ENCODE results near the gene HSPBP1. TPM values are rescaled to one million over a fixed set of nuclear protein-coding genes. Genes with fewer than 3 reads are reported as not detected.

Gene HSPBP1
- total RNA-seq, 1 donor from 2014 or later, result 28.8 TPM

DNA sequence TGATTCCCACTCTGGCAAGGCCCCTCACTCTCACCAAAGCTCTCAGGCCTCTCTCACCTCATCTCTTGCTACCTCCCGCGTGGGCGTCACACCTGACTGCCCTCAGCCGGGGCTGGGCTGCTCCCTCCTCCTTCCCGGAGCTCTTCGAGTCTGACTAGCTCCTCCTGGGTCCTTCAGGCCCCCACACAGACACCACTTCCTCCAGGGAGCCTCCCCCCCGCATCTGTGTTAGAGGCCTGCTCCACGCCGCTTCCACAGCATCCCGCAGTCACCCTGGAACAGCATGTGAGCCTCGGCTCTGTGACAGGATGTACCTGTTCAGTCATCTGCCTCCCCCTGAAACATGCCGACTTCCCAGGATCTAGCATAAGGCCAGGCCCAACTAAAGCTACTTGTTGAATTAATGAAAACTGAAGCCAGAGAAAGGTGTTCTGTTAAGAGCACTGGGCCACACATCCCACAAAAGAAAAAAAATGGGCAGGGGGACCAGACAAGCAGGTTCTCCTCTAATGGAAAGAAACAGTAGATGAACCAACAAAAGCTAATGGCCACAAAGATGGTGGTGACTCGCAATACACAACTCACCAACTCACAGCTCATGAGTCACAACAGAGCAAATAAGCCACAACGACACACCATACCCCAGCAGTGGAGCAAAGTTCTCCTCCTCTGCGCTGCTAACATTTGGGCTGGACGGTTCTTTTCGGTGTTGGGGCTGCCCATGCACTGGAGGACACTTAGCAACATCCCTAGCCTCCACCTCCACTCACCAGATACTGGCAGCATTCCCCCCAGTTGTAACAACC is 24.1 kb downstream of the HSPBP1 start:
- DNase-seq (ENCODE audit: low spot score), result no peak

DNA sequence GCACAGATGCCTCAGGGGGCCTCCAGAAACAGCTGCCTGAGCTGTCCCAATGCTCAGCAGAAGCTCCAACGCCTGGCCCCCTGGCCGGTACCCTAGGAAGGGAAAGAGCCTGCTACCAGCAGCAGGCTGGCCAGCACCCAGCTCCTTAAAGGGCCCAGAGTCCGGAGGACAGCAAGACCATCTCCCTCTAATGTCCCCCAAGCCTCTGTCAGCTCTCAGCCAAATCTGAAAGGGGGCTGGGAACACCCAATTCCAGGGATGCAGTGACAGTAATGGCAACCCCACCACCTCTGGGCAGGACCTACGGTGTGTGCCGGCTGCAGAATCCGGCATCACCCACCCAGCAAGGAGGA is 25.3 kb downstream of the HSPBP1 start:
- no peak for DNase-seq (ENCODE audit: low spot score)

DNA sequence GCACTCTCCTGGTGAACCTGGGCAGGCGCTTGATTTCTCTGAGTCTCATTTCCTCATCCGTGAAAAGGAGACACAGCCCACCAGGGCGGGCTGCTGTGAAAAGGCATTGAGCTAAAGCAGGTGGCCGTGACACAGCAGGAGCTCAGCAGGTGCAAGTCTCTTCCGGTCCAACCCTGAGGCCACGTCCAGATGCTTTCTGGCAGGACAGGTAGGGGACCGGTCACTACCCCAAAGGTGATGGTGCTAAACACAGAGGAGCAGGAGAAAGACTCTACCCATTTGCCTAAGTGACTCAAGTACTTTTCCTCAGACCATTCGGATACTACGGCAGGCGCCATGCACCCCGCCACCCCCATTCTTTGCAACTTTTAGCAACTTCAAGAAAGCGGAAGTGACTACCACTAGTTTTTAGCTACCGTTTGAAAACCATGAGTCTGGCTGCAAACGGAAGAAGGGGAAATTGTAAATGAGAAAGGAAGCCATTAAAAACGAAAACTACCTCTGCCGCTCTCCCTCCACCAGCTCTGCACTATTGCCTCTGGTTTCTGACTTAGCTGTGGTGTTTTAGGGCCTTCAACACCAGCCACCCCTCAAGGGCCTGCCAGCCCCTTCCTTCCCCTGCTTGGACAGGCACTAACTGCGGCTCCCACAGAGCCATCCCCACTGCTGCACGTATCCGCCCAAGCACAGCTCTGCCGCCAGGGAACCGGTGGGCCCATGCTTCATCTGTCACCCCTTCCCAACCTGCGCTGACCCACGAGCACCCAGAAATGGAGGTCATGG is 25.9 kb downstream of the HSPBP1 start:
- no peak for DNase-seq (ENCODE audit: low spot score)

DNA sequence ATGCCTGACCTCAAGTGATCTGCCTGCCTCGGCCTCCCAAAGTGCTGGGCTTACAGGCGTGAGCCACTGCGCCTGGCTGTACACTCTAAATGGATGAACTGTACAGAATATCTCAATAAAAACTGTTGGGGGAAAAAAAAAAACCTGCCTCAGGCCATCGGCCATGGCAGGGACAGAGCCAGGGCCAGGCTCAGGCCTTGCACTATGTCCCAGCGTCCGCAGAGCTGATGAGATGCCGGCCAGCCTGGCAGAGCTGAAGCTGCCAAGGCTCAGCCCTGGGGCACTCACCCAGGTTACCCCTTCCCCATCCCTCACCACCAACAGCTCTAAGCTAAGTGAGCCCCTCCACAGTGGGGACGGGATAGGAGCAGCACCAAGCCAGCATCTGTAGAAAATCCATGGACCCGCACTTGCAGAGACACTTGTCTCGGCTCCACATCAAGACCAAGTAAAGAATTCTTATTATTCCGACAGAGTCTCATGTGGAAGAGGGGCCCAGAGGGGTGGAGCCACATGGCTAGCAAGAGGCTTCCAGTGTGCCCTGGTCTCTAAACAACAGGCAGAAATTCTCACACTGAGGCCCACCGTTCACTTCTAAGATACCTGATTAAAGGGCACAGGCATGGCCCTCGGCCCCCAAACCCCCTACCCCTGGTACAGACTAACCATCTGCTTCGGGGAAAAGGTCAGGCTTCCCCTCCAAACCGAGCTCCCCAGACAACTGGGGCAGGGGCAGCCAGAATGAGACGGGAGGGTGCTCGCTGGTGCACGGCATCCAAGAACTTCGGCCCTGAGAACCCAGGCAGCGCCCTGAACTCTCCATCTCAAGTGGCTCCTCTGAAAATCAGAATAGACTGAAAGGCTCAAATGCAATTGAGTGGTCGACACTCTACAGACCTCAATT is 26.9 kb downstream of the HSPBP1 start:
- DNase-seq (ENCODE audit: low spot score), result no peak

DNA sequence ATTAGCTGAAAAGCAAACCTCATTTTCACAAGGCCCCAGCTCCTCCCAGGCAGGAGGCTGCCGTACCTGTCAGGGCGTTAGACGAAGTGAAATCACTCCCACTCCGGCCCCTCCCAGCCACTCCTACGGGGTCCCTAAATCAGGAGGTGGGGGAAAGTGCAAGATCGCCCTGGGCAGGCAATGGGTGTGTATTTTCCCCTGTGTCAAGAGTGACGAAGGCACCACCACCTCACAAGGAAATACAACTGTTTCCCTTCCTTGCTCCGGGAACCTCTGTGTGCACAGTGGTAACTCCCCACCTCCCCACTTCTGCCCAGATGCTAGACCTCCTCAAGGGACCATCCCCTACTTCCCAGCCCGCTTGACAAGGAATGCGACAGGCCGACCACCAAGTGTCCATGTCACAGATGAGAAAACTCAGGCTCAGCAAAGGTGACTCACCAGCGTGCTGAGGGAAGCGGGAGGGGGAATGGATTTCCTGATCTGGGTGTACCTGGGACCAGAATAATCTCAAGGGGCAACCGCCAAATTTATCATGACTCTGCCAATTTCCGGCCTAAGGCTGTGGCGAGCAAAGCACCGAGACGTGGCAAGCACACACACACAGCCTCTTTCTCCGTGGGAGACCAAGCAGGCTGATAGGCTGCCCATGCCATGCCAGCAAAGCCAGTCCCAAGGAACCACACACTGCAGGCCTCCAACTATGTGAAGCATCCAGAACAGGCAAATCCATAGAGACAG is 28.4 kb downstream of the HSPBP1 start:
- DNase-seq (ENCODE audit: low spot score), result no peak

DNA sequence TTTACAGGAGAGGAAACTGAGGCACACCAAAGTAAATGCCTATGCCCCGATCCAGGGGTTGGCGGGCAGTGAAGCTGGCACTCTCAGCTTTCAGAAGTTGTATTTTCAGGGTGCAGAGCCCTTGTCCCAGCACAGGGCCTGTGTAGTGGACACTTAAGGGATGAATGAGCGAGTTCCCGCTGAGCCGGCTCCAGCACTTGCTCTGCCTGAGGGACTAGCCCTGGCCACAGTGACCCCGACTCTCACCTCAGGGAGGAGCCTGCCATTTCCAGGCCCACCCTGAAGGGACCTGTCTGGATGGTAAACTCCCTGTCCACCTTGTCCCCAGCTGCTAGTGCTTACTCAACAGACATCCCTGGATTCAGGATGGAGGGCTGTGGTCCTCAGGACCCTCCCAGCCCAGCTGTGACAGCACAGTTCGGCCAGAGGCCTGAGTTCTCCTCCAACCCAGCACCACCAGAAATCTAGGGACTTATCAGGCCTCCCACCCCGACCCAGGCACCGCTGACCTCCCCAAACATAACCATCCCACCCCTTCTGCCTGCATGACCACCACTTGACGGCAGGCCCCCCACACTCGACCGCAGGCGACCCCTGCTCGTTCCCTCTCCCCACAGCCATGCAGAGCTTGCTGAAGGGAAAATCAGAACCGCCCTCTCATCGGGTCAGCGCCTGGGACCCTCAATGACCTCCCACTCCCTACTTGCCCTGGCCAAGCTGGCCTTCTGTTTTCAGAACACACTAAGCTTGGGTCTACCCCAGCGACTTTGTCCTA is 29.5 kb downstream of the HSPBP1 start:
- no peak for DNase-seq (ENCODE audit: low spot score)

DNA sequence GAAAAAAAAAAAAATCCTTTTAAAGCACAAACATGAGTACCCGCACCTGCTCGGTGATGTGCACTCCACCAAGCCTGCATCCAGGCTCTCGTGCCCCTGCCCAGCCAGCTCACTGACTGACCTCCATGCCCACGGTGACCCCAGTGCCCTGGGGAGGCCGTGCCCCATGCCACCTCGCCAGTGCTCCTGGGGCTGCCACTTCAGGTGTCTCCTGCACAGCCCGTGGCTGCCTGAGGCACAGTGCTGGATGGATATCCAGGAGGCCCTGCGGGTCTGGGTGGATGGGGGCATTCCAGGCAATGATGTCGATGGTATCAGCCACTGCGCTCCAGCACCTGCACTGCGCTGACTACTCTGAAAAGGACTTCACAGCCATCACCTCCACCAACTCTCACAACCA is 30.1 kb downstream of the HSPBP1 start:
- no peak for DNase-seq (ENCODE audit: low spot score)

DNA sequence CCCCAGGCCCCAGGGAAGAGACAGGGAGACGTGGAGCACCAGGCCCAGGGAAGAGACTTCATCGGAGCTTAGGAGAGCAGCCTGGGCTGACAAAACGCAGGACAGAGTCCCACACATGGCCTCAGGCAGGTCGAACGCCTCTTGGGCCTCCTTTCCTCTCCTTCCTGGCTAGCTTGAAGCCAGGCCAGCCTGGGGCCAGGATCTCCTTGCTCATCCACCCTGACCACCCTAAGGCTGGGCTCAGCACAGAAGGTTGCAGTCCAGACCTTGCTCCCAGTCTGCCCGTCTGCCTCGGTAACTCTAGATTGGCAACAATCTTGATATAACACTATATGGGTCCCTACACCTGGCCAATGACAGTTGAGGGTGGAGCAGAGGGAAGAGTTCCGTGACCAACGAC is 31.2 kb downstream of the HSPBP1 start:
- DNase-seq (ENCODE audit: low spot score), result no peak

DNA sequence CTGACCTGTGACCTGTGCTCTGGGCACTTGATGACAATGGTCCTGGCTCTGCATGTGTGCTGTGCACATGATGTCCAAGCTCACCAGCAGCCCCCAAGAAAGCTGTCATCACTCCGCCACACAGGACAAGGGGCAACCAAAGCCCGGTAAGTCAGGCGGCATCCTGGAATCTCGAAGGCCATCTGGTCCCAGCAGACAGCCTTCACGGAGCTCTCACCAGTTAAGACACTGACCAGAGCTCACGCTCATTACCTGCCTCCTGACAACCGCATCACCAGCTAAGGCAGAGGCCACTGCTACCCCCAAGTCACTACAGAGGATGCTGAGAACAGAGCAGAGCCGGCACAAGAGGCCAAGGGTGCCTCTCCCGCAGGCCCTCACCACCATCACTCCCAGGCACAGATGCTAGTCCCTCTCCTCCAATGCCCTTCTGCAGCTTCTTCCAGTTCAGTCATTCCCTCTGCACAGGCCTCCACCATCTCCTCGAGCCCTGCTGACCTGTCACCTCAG is 31.7 kb downstream of the HSPBP1 start:
- no peak for DNase-seq (ENCODE audit: low spot score)

DNA sequence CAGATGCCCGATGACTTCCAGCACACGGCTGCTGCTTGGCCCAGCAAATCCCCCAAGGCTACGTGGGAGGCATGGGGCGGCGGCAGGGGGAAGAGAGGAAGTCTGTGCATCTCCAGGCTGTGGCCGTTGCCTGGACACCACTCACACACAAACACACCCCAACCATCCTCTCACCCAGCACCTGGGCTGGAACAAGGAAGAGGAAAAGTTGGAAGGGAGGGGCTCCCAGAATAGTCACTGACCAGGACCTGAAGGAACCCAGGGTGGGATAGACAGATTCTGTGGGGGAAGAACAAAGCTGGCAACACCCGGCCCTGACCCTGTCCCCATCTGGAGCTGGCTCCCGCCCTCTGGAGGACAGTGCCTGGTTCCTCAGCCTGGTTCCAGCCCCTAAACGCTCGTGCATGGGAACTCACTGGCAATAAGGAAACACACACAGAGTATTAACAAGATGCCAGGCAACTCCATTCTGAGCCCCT is 32.2 kb downstream of the HSPBP1 start:
- no peak for DNase-seq (ENCODE audit: low spot score)

DNA sequence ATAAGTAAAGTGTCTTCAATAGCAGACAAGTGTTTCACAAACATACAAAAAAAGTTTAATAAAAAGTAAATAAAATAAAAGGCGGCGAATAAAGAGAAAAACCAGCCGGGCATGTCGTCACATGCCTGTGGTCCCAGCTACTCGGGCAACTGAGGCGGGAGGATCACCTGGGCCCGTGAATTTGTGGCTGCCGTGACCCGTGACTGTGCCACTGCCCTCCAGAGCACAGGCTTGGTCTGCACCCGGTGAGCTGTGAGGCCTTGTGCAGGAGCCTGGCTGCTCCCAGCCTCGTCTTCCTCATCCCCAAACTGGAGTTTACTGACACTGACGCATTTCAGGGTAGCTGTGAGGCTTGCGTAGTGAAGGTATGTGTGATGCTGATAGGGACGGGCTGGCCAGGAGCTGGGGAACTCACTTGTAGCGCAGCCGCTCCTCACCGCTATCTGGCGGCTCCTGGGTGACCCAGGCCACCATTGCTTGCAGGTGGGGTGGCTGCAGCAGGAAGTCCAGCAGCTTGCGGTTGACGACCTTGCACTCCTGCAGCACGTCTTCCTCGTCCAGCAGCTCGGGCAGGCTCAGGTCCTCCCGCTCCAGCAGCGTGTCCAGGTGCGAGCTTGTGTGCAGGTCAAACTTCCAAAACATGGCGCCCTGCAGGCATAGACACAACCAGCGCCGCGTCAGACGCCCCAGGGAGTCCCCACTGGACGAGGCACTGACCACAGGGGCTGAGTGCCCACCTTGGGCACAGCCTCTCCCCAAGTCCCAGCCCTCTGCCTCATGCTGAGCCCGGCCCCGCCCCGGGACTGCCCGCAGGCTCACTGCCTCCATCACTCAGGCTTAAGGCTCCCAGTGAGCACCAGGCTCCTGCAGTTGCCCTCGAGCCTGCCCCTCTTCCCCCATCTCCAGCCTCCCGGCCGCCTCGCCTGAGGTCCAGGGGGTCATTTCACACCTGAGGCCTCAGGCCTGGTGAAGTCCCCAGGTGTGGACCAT is 33.2 kb downstream of the HSPBP1 start:
- no peak for DNase-seq (ENCODE audit: low spot score)

DNA sequence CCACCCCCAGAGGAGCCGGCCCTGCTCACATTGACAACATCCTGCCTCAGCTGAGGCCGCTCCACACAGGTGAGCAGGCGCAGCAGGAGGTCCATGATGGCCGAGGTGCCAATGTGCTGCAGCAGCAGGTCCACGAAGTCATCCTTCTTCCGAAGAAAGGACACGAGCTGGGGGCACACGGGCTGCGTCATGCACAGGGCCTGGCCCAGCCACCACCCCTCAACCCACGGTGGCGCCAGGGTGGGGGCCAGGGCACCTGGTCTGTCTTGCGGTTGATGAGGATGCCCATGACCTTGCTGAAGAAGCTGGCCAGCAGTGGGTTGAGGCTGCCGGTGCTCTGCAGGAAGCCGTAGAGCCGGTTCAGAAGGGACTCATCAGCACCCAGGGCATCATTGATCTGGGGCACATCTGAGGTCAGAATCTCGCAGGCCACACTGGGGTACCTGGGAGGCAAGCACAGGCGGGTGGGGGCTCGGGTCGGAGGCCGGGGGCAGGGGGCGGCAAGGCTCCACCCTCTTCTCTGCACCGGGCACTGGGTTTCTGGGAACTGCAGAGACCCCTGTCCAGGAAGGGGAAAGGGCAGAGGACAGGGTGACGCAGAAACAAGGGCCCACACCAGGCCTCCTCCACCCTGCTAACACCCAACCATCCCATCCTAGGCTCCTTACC is 34.5 kb downstream of the HSPBP1 start:
- DNase-seq (ENCODE audit: low spot score), result no peak

DNA sequence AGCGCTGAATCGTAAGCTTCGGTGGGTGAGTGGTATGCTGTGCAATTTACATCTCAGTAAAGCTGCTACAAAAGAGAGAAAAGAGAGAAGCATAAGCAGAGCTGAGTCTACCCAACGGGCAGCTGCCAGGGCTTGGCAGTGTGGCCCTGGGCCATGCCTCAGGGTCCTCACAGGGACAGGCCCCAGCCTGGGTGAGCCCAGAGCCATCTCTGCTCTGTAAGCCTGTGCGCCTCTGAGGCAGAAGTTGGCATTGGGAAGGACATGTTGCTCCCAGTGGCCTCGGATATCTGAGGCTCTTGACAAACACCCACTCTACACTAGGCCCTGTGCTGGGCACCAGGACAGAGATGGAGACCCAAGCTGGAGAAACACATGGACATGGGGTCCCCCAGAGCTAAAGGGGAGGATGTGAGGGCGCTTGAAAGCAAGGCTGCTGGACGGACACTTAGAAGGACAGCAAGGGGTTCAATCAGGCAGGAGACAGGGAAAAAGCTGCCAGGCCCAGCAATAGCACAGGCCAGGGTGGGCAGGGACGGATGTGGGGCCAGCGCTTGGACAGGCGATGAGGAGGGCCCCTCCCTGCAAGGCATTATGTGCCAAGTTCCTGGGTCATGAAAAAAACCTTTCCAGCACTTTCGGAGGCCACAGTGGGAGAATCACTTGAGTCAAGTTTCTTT is 35.8 kb downstream of the HSPBP1 start:
- DNase-seq (ENCODE audit: low spot score), result no peak

DNA sequence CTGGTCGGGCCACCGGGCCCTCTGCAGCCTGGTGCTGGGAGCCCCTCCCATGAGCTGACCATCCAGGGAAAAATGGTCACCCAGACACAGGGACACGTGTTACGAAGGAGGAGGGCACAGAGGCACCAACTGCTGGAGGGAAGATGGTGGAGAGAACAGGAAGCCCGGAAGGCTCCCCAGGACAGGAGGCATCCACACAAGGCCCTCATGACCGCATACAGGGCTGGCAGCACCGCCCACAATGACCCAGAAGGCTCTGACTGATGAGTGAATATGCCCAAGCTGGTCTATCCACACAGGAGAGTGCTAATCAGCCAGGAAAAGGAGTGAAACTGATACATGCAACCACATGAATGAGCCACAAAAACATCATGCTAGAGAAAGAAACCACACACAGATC is 37.4 kb downstream of the HSPBP1 start:
- no peak for DNase-seq (ENCODE audit: low spot score)

DNA sequence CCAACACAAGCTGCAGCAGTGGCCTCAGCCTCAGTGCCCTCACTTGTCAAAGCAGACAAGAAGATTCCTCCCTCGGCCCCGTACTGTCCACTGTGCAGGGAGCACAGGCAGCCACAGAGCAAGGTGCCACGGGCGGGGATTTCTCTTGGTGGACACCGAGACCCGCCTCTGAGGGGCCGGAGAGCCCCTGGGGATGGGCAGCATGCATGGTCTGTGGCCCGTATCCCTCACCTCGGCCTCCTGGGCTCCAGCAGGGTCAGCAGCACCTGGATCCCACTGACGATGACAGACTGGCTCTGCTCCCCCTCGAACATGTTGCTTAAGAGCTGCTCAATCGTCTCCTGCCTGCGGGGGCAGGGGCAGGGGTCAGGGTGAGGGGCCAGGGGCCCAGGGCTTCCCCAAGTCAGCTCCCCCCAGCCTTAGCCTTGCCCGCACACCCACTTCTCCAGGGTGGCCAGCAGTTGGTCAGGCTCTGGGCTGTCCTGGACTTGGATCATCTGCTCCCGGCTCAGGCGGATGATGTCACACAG is 37.9 kb downstream of the HSPBP1 start:
- DNase-seq (ENCODE audit: low spot score), result no peak

DNA sequence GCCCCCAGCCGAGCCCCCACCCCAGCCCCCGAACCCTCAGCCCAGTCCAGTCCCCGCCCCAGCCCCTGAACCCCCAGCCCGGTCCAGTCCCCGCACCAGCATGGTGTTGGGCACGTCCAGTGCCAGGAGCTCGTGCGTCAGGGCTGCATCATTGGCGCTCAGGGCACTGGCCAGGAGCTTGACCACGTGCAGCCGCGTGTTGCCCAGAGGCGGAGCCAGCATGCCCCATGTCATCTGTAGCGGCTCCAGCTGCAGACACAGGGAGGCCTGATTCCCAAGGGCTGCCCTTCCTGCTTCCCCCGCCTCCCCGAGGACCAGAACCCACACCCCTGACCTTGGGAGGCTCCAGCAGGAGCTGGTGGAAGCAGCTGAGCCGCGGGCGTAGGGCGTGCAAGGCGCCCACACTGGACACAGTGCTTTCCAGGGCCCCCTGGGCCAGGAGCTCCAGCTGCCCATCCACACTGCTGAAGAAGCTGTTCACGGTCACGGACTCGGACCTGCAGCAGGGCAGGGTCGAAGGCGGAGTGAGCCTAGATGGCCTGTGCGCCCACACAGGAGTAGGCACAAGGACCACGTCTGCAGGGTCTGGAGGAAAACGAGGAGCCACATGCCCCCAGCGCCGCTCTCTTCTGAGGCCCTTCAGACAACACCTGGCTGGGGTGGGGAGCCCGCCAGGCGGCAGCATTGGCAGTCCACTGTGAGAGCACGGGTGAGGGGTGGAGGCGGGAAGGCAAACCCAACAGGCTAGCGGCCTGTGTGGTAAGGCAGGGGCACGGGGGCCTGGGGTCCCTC is 38.6 kb downstream of the HSPBP1 start:
- no peak for DNase-seq (ENCODE audit: low spot score)

DNA sequence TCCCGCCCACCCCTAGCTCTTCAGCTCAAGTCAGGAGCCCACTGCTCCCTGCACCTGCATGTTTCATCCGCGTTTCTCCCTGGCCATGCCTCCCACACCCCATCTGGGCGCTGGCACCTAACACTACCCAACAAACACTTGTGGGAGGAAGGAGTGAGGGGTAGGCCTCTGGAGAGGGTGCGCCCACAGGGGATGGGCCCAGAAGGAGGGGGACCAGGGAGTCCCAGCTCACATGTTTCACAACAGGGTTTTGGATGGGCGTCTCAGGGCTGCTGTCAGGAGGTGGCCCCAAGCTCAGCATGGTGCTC is 39.2 kb downstream of the HSPBP1 start:
- DNase-seq (ENCODE audit: low spot score), result no peak

All from mucosa of gallbladder (tissue), 1 donor.